Calu3 (cell line): ENCODE results near the gene PLPPR5. TPM values are rescaled to one million over a fixed set of nuclear protein-coding genes. Genes with fewer than 3 reads are reported as not detected.

Experiments used
- BruUV-seq: library from RNA; stranded (reverse); fragments of 400-500 nt; replicated peaks from 2 replicates; lab custom pipeline; 2021; lab: Mats Ljungman, UMichigan
- CTCF ChIA-PET: fragments of 300-600 bp; sonication (Branson Sonifier 250); formaldehyde crosslinking; loops from one replicate; lab custom pipeline; 2022; ENCODE audit warnings: antibody characterized with exemption; lab: Charles Lee
- DNase-seq: peaks from one replicate; pipeline ENCODE4 v3.0.0; 2022
- H3K27ac Mint-ChIP-seq: one replicate; pipeline ENCODE4 v1.8.0; 2022; ENCODE audit warnings: mixed read lengths; ENCODE audit not compliant: unreplicated experiment
- H3K27me3 Mint-ChIP-seq: one replicate; pipeline ENCODE4 v1.8.0; 2022; ENCODE audit warnings: mixed read lengths; ENCODE audit not compliant: unreplicated experiment
- H3K36me3 Mint-ChIP-seq: one replicate; pipeline ENCODE4 v1.8.0; 2022; ENCODE audit warnings: mild to moderate bottlenecking, moderate library complexity, mixed read lengths; ENCODE audit not compliant: insufficient read depth, unreplicated experiment
- H3K4me1 Mint-ChIP-seq: one replicate; pipeline ENCODE4 v1.8.0; 2022; ENCODE audit warnings: mild to moderate bottlenecking, low read depth, mixed read lengths; ENCODE audit not compliant: unreplicated experiment
- H3K4me3 Mint-ChIP-seq: one replicate; pipeline ENCODE4 v1.8.0; 2022; ENCODE audit warnings: mild to moderate bottlenecking, low read depth, moderate library complexity, mixed read lengths; ENCODE audit not compliant: unreplicated experiment
- H3K9me3 Mint-ChIP-seq: one replicate; pipeline ENCODE4 v1.8.0; 2022; ENCODE audit warnings: low read depth, mixed read lengths; ENCODE audit not compliant: unreplicated experiment
- intact Hi-C: fragments of 100-400 bp; cut with micrococcal nuclease; formaldehyde crosslinking; loops from one replicate; pipeline ENCODE4 v1.10.0; 2022; ENCODE audit not compliant: unreplicated experiment
- total RNA-seq: library from RNA; stranded (reverse); gene quantifications from 2 replicates; pipeline ENCODE4 v1.2.3, GENCODE V29; 2022
- TF ChIP-seq, protein P1 (sequence below): fragments of 200-600 bp; IDR thresholded peaks from one replicate; pipeline ENCODE4 v1.8.0; 2022; ENCODE audit warnings: antibody characterized with exemption; ENCODE audit not compliant: unreplicated experiment

Gene PLPPR5
- total RNA-seq, 1 experiment from 2014 or later: not detected

DNA sequence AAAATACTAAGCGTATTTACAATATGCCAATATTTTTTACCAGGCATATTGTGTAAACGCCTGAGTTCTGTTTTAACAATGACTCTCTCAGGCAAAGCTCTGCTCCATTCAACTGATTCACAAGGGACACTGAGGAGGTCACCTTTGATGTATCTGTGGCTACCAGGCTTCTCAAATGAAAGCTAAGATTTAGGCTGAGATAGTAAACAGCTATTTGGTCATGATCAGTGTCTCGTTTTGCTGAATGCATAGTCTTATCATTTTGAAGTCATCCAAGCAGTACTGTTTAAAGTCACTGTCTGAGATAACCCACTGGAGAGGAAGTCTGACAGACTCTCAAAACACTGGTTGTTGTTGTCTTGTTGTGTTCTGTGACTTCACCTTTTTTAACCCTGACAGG is 13.7 kb upstream of the PLPPR5 start:
- no peaks in the 10 kb centered on the region for H3K4me1 Mint-ChIP-seq
- H3K4me3 Mint-ChIP-seq: no peak overlapping the region
- H3K36me3 Mint-ChIP-seq: no peaks in the 10 kb centered on the region
- H3K27me3 Mint-ChIP-seq: no peaks in the 10 kb centered on the region
- TF ChIP-seq, protein P1, sequence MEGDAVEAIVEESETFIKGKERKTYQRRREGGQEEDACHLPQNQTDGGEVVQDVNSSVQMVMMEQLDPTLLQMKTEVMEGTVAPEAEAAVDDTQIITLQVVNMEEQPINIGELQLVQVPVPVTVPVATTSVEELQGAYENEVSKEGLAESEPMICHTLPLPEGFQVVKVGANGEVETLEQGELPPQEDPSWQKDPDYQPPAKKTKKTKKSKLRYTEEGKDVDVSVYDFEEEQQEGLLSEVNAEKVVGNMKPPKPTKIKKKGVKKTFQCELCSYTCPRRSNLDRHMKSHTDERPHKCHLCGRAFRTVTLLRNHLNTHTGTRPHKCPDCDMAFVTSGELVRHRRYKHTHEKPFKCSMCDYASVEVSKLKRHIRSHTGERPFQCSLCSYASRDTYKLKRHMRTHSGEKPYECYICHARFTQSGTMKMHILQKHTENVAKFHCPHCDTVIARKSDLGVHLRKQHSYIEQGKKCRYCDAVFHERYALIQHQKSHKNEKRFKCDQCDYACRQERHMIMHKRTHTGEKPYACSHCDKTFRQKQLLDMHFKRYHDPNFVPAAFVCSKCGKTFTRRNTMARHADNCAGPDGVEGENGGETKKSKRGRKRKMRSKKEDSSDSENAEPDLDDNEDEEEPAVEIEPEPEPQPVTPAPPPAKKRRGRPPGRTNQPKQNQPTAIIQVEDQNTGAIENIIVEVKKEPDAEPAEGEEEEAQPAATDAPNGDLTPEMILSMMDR: no peak
- CTCF ChIA-PET: no interaction called here
- no peaks in the 10 kb centered on the region for H3K9me3 Mint-ChIP-seq
- BruUV-seq: no TSS peak
- intact Hi-C loops: no loop called here
- DNase-seq: no peak
- no peak overlapping the region for H3K27ac Mint-ChIP-seq

DNA sequence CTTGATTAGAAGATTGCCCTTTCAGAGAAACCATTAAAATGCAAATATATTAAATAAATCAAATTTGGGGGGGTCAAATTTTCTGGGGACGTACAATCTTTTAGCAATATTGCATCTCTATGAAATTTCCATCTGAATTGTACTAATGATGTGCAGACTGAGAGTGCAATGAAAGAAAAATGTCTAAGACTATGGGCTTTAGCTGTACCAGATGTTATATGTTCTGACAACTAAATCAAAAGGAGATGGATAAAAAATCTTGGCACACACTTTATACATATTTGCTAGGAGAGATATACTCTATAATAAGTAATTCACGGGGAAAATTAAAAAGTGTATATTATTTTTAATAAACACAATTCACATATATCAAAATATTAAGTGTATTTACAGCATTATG is 13.0 kb upstream of the PLPPR5 start:
- Mint-ChIP-seq H3K27me3 (no peaks in the 10 kb centered on the region), H3K9me3 (no peaks in the 10 kb centered on the region), H3K4me3 (no peak overlapping the region), H3K4me1 (no peaks in the 10 kb centered on the region), H3K27ac (no peak overlapping the region), H3K36me3 (no peaks in the 10 kb centered on the region)
- intact Hi-C loops: no loop called here
- CTCF ChIA-PET: no interaction called here
- DNase-seq: no peak
- TF ChIP-seq, protein P1: no peak
- BruUV-seq: no TSS peak

DNA sequence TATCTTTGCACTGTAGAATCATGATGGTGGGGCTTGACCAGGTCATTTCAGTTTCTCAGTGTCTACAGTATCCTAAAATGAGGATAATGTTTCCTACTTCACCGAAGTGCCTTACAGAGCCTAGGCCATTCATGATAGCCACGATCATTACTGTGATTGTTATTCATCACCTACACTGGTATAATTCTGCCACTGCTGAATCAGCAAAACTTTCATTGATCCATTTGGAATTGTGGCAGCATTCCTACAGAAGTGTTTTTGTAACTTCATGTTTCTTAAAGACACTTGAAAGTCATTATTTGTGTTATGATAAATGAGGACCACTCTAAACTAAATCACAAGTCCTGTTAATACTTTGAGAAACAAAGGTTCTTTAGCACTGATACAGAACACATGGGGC is 6.0 kb upstream of the PLPPR5 start:
- TF ChIP-seq, protein P1: no peak
- no peak for DNase-seq
- intact Hi-C loops: no loop called here
- no TSS peak for BruUV-seq
- H3K27ac Mint-ChIP-seq: no peak overlapping the region
- CTCF ChIA-PET: no interaction called here
- no peaks in the 10 kb centered on the region for H3K9me3 Mint-ChIP-seq
- H3K27me3 Mint-ChIP-seq: peaks cover 4% of the 10 kb centered on the region
- no peaks in the 10 kb centered on the region for H3K4me1 Mint-ChIP-seq
- H3K4me3 Mint-ChIP-seq: no peak overlapping the region
- H3K36me3 Mint-ChIP-seq: no peaks in the 10 kb centered on the region

DNA sequence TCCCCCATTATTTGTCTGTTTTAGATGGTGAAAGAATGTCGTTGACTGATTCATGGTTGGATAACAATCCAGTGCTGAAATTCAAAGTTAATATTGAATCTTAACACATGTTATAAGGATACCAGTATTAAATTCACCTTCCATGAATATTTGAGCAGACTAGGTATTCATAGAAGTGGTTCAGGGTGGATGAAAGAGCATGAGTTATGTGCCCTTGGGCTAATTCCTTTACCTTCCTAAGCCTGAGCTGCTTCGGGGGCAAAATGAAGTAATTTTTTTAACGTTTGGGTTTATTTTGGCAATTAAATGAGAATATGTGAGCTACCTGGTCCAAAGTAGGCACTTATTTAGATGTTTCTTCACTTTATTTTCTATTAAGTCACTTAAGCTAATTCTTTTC is 2.7 kb upstream of the PLPPR5 start:
- BruUV-seq: no TSS peak
- no peaks in the 10 kb centered on the region for H3K4me1 Mint-ChIP-seq
- DNase-seq: no peak
- no peak overlapping the region for H3K4me3 Mint-ChIP-seq
- CTCF ChIA-PET: no interaction called here
- H3K9me3 Mint-ChIP-seq: no peaks in the 10 kb centered on the region
- H3K27me3 Mint-ChIP-seq: peaks cover 10% of the 10 kb centered on the region
- H3K27ac Mint-ChIP-seq: no peak overlapping the region
- no peaks in the 10 kb centered on the region for H3K36me3 Mint-ChIP-seq
- intact Hi-C loops: no loop called here
- TF ChIP-seq, protein P1: no peak
